Osteoblast (primary cell): ENCODE results near the gene ARMH3. TPM values are rescaled to one million over a fixed set of nuclear protein-coding genes. Genes with fewer than 3 reads are reported as not detected.

ENCODE experiments used
- DNase-seq: peaks from one replicate; pipeline ENCODE4 v3.0.0; 2011; ENCODE audit warnings: low spot score, mixed read lengths; ENCODE audit not compliant: insufficient read length; ENCODE audit errors: missing footprints
- H2AFZ ChIP-seq: 2 replicates; pipeline ENCODE4 v1.6.0; 2011; ENCODE audit warnings: mild to moderate bottlenecking, low read length
- H3K27ac ChIP-seq: 2 replicates; pipeline ENCODE4 v1.5.1; 2011; ENCODE audit warnings: mild to moderate bottlenecking, low read depth, low read length, moderate library complexity
- H3K27me3 ChIP-seq: 2 replicates; pipeline ENCODE4 v1.6.0; 2012; ENCODE audit warnings: mild to moderate bottlenecking, control low read depth, inconsistent platforms, low read length, moderate library complexity; ENCODE audit not compliant: insufficient read depth
- H3K36me3 ChIP-seq: 2 replicates; pipeline ENCODE4 v1.5.1; 2011; ENCODE audit warnings: mild to moderate bottlenecking, low read length, control low read depth, moderate library complexity; ENCODE audit not compliant: insufficient read depth
- H3K4me1 ChIP-seq: 2 replicates; pipeline ENCODE4 v1.5.1; 2011; ENCODE audit warnings: mild to moderate bottlenecking, low read length, control low read depth, moderate library complexity; ENCODE audit not compliant: insufficient read depth
- H3K4me2 ChIP-seq: 2 replicates; pipeline ENCODE4 v1.6.0; 2011; ENCODE audit warnings: mild to moderate bottlenecking, low read length; ENCODE audit not compliant: insufficient read depth
- H3K4me3 ChIP-seq: fragments of 200-600 bp; sonication (generic); 3 replicates; pipeline ENCODE4 v1.5.1; 2012; ENCODE audit warnings: mild to moderate bottlenecking, low read length, inconsistent platforms; ENCODE audit not compliant: insufficient read depth
- H3K79me2 ChIP-seq: 2 replicates; pipeline ENCODE4 v1.6.0; 2012; ENCODE audit warnings: mild to moderate bottlenecking, low read length, control low read depth, inconsistent platforms; ENCODE audit not compliant: insufficient read depth
- H3K9me3 ChIP-seq: 2 replicates; pipeline ENCODE4 v1.5.1; 2011; ENCODE audit warnings: low read depth, low read length, control low read depth
- H4K20me1 ChIP-seq: 2 replicates; pipeline ENCODE4 v1.6.0; 2012; ENCODE audit warnings: mild to moderate bottlenecking, low read length, control low read depth; ENCODE audit not compliant: insufficient read depth
- CTCF ChIP-seq: IDR thresholded peaks from 2 replicates; pipeline ENCODE4 v1.5.1; 2011; ENCODE audit warnings: mild to moderate bottlenecking, low read depth, low read length, moderate library complexity; ENCODE audit errors: extremely low read depth
- total RNA-seq: library from RNA; depleted of rRNA; stranded (reverse); fragments of >200 nt; gene quantifications from 2 replicates; pipeline ENCODE4 v1.2.3, GENCODE V29; 2012

The ARMH3 gene
- total RNA-seq, 1 donor = 9.4 TPM

DNA sequence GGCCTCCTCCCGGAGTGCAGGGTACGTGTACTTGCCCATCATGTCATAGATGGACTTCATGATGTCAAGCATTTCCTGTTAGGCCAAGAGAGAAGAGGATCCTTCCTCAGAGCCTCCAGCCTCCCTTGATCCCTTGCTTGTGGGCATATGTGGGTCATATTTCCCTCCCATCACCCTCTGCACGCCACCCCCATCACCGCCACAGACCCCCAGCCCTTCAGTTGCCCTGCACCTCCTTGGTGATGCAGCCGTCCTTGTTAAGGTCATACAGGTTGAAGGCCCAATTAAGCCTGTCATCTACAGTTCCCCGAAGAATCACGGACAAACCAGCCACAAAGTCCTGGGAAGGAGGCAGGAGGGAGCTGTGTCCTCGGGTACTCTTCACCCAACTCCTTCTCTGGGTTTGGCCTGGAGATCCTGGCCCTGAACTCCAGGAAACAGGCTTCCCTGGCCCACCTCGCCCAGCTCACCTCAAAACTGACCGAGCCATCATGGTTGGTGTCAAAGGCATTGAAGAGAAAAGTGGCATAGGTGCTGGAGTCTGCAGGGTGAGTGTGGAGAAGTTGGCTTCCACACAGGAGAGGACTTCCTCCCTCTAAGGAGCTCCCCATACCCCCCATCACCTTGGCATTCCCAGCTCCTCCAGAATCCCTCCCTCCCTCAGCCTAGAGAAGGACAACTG is 227.9 kb downstream of the ARMH3 start:
- no peak overlapping the region for H3K4me2 ChIP-seq
- H3K4me1 ChIP-seq = peaks cover 16% of the 10 kb centered on the region
- H3K36me3 ChIP-seq = no peaks in the 10 kb centered on the region
- H3K27ac ChIP-seq = no peak overlapping the region
- no peak overlapping the region for H2AFZ ChIP-seq
- DNase-seq = peak; percentile 45
- peaks cover 3% of the 10 kb centered on the region for H4K20me1 ChIP-seq
- H3K79me2 ChIP-seq = no peaks in the 10 kb centered on the region
- H3K27me3 ChIP-seq = no peaks in the 10 kb centered on the region
- TF ChIP-seq CTCF = no peak
- no peaks in the 10 kb centered on the region for H3K9me3 ChIP-seq
- no peak overlapping the region for H3K4me3 ChIP-seq

GRCh38 chr10:101826852-101827434 is 229.0 kb downstream of the ARMH3 start:
- Histone ChIP-seq H3K27me3 (no peaks in the 10 kb centered on the region), H3K36me3 (no peaks in the 10 kb centered on the region), H3K4me1 (peaks cover 16% of the 10 kb centered on the region), H2AFZ (no peak overlapping the region), H3K4me3 (no peak overlapping the region), H3K9me3 (no peaks in the 10 kb centered on the region), H3K79me2 (no peaks in the 10 kb centered on the region), H4K20me1 (peaks cover 3% of the 10 kb centered on the region), H3K4me2 (no peak overlapping the region), H3K27ac (no peak overlapping the region)
- TF ChIP-seq CTCF = no peak
- DNase-seq = peak; percentile 52

GRCh38 chr10:101824736-101825135 is 231.2 kb downstream of the ARMH3 start:
- Histone ChIP-seq H4K20me1 (no peaks in the 10 kb centered on the region), H3K27me3 (no peaks in the 10 kb centered on the region), H3K4me3 (no peak overlapping the region), H3K36me3 (no peaks in the 10 kb centered on the region), H2AFZ (no peak overlapping the region), H3K9me3 (no peaks in the 10 kb centered on the region), H3K4me1 (no peaks in the 10 kb centered on the region), H3K4me2 (no peak overlapping the region), H3K79me2 (no peaks in the 10 kb centered on the region), H3K27ac (no peak overlapping the region)
- no peak for TF ChIP-seq CTCF
- DNase-seq = no peak

- no peak for TF ChIP-seq CTCF
- peaks cover 21% of the 10 kb centered on the region for H3K4me1 ChIP-seq
- H2AFZ ChIP-seq = peak overlapping the region; percentile 87
- H3K9me3 ChIP-seq = no peaks in the 10 kb centered on the region
- peak overlapping the region; percentile 94 for H3K4me2 ChIP-seq
- peaks cover 38% of the 10 kb centered on the region for H4K20me1 ChIP-seq
- H3K27me3 ChIP-seq = no peaks in the 10 kb centered on the region
- H3K4me3 ChIP-seq = peak overlapping the region; percentile 98
- H3K27ac ChIP-seq = peak overlapping the region; percentile 97
- H3K79me2 ChIP-seq = peaks cover 42% of the 10 kb centered on the region
- H3K36me3 ChIP-seq = no peaks in the 10 kb centered on the region
- peak; percentile 58 for DNase-seq
Measured at GRCh38 chr10:101818872-101819633, 236.9 kb downstream of the ARMH3 start.
